ENCODE results near the gene MED12L.

The MED12L gene

GRCh38 chr3:151477591-151478334 lies 392.3 kb downstream of the MED12L start:
- no peak for DNase-seq

- DNase-seq = no peak
Observed at GRCh38 chr3:151478335-151478697, 392.9 kb downstream of the MED12L start.

GRCh38 chr3:151479452-151479851 lies 394.0 kb downstream of the MED12L start:
- DNase-seq = no peak

- DNase-seq = no peak
Observed at GRCh38 chr3:151480492-151480891, 395.0 kb downstream of the MED12L start.

GRCh38 chr3:151483488-151483887 lies 398.0 kb downstream of the MED12L start:
- no peak for DNase-seq

GRCh38 chr3:151483961-151484520 lies 398.6 kb downstream of the MED12L start:
- no peak for DNase-seq
